Neural cell (in vitro differentiated cells): Measurements from ENCODE around the gene GMDS.

Source experiments
- CTCF ChIP-seq: fragments of 450-650 bp; IDR thresholded peaks from 2 replicates; pipeline ENCODE4 v1.5.1; 2014; ENCODE audit warnings: antibody characterized with exemption, mild to moderate bottlenecking, moderate library complexity; ENCODE audit not compliant: poor library complexity, severe bottlenecking
- EP300 ChIP-seq: fragments of 450-650 bp; conservative IDR thresholded peaks from 2 replicates; pipeline ENCODE4 v1.6.1; 2014; ENCODE audit warnings: antibody characterized with exemption, mild to moderate bottlenecking, moderate library complexity; ENCODE audit not compliant: poor library complexity, severe bottlenecking
- EZH2 ChIP-seq: fragments of 200-600, 300-800 bp; shearing (Covaris generic), sonication (generic); IDR thresholded peaks from 2 replicates; pipeline ENCODE4 v1.6.1; 2014; ENCODE audit warnings: antibody characterized with exemption, low read length, borderline replicate concordance, mild to moderate bottlenecking; ENCODE audit not compliant: insufficient read depth, poor library complexity, severe bottlenecking
- POLR2AphosphoS5 ChIP-seq: IDR thresholded peaks from 2 replicates; pipeline ENCODE4 v1.6.1; 2012
- RAD21 ChIP-seq: fragments of 450-650 bp; conservative IDR thresholded peaks from 2 replicates; pipeline ENCODE4 v1.6.1; 2014; ENCODE audit warnings: antibody characterized with exemption, mild to moderate bottlenecking, moderate library complexity
- REST ChIP-seq: IDR thresholded peaks from 2 replicates; pipeline ENCODE4 v1.6.1; 2012; ENCODE audit warnings: borderline replicate concordance
- SMC3 ChIP-seq: fragments of 450-650 bp; conservative IDR thresholded peaks from 2 replicates; pipeline ENCODE4 v1.6.1; 2014; ENCODE audit warnings: antibody characterized with exemption, mild to moderate bottlenecking, moderate library complexity; ENCODE audit not compliant: poor library complexity
- TAF1 ChIP-seq: IDR thresholded peaks from 2 replicates; pipeline ENCODE4 v1.6.1; 2012; ENCODE audit warnings: low read depth

GRCh38 chr6:1790684-1791083, 454.7 kb downstream of the GMDS start:
- TF ChIP-seq EP300: no peak
- no peak for TF ChIP-seq TAF1
- TF ChIP-seq CTCF: no peak
- TF ChIP-seq POLR2AphosphoS5: no peak
- no peak for TF ChIP-seq EZH2
- TF ChIP-seq SMC3: no peak
- no peak for TF ChIP-seq RAD21
- no peak for TF ChIP-seq REST
